HEK293T (cell line): Measurements from ENCODE around the gene NOL4L.

Source experiments
- CTCF ChIA-PET: fragments of 350-600 bp; formaldehyde crosslinking; extraction: SDS; loops from one replicate; lab custom pipeline; 2021; ENCODE audit warnings: antibody characterized with exemption, inconsistent platforms; lab: Yijun Ruan, JAX
- POLR2A ChIA-PET: fragments of 350-600 bp; formaldehyde crosslinking; extraction: SDS; loops from one replicate; lab custom pipeline; 2020; ENCODE audit warnings: antibody characterized with exemption, inconsistent platforms; lab: Yijun Ruan, JAX
- DNase-seq: peaks from one replicate; pipeline ENCODE4 v3.0.0; 2012; ENCODE audit warnings: mixed read lengths; ENCODE audit errors: extremely low spot score
- ARNT ChIP-seq: fragments of 450-650 bp; IDR thresholded peaks from 2 replicates; pipeline ENCODE4 v1.6.1; 2017; ENCODE audit warnings: mild to moderate bottlenecking
- BHLHE40 ChIP-seq: fragments of 450-650 bp; IDR thresholded peaks from 2 replicates; pipeline ENCODE4 v1.6.1; 2016; ENCODE audit warnings: mild to moderate bottlenecking, moderate library complexity, borderline replicate concordance
- CTBP1 ChIP-seq: fragments of 450-650 bp; IDR thresholded peaks from 2 replicates; pipeline ENCODE4 v1.6.1; 2016; ENCODE audit warnings: borderline replicate concordance
- ELF4 ChIP-seq: fragments of 450-650 bp; IDR thresholded peaks from 2 replicates; pipeline ENCODE4 v1.6.1; 2017; ENCODE audit warnings: antibody characterized with exemption
- FOXA1 ChIP-seq: fragments of 450-650 bp; IDR thresholded peaks from 2 replicates; pipeline ENCODE4 v1.6.1; 2016; ENCODE audit warnings: mild to moderate bottlenecking
- FOXK2 ChIP-seq: fragments of 450-650 bp; IDR thresholded peaks from 2 replicates; pipeline ENCODE4 v1.6.1; 2016; ENCODE audit warnings: mild to moderate bottlenecking
- FOXM1 ChIP-seq: fragments of 450-650 bp; IDR thresholded peaks from 2 replicates; pipeline ENCODE4 v1.6.1; 2017; ENCODE audit warnings: mild to moderate bottlenecking, borderline replicate concordance
- HDGF ChIP-seq: fragments of 450-650 bp; IDR thresholded peaks from 2 replicates; pipeline ENCODE4 v1.6.1; 2017; ENCODE audit warnings: antibody characterized with exemption, borderline replicate concordance
- L3MBTL2 ChIP-seq: fragments of 450-650 bp; conservative IDR thresholded peaks from 2 replicates; pipeline ENCODE4 v1.6.1; 2016; ENCODE audit warnings: mild to moderate bottlenecking
- LEF1 ChIP-seq: fragments of 450-650 bp; IDR thresholded peaks from 2 replicates; pipeline ENCODE4 v1.6.1; 2017; ENCODE audit warnings: mild to moderate bottlenecking, borderline replicate concordance
- NFRKB ChIP-seq: fragments of 450-650 bp; IDR thresholded peaks from 2 replicates; pipeline ENCODE4 v1.6.1; 2016; ENCODE audit warnings: mild to moderate bottlenecking, moderate library complexity
- PKNOX1 ChIP-seq: fragments of 450-650 bp; IDR thresholded peaks from 2 replicates; pipeline ENCODE4 v1.6.1; 2016
- SP1 ChIP-seq: fragments of 450-650 bp; IDR thresholded peaks from 2 replicates; pipeline ENCODE4 v1.6.1; 2017
- SUZ12 ChIP-seq: fragments of 450-650 bp; IDR thresholded peaks from 2 replicates; pipeline ENCODE4 v1.6.1; 2016; ENCODE audit warnings: mild to moderate bottlenecking
- TARDBP ChIP-seq: fragments of 450-650 bp; IDR thresholded peaks from 2 replicates; pipeline ENCODE4 v1.6.1; 2016
- ZNF384 ChIP-seq: fragments of 450-650 bp; IDR thresholded peaks from 2 replicates; pipeline ENCODE4 v1.6.1; 2016

NOL4L gene

GRCh38 chr20:32542259-32542615 is 42.9 kb downstream of the NOL4L start:
- no peak for TF ChIP-seq SP1
- no peak for TF ChIP-seq ZNF384
- TF ChIP-seq FOXA1: no peak
- no peak for TF ChIP-seq LEF1
- TF ChIP-seq L3MBTL2: no peak
- TF ChIP-seq BHLHE40: no peak
- TF ChIP-seq NFRKB: no peak
- TF ChIP-seq SUZ12: no peak
- TF ChIP-seq PKNOX1: no peak
- no peak for TF ChIP-seq FOXK2
- no peak for TF ChIP-seq FOXM1
- ChIA-PET POLR2A (no interaction called here), CTCF (no interaction called here)
- DNase-seq: no peak

GRCh38 chr20:32541323-32542258 is 43.5 kb downstream of the NOL4L start:
- ChIA-PET CTCF (no interaction called here), POLR2A (no interaction called here)
- no peak for DNase-seq
- TF ChIP-seq HDGF (no peak), FOXM1 (no peak), FOXA1 (no peak), BHLHE40 (no peak), CTBP1 (no peak), LEF1 (no peak), NFRKB (no peak), FOXK2 (no peak), ZNF384 (no peak), ARNT (no peak), PKNOX1 (no peak), SP1 (no peak), L3MBTL2 (no peak), ELF4 (no peak)

- DNase-seq: no peak
- CTCF ChIA-PET: interaction anchor here (0.6 to 0.7 kb wide), 2 partner anchors 49 to 118 kb away, joined by 3 to 5 read pairs; no protein-coding TSS in a partner anchor
- POLR2A ChIA-PET: no interaction called here
- no peak for TF ChIP-seq TARDBP
- no peak for TF ChIP-seq ARNT
- TF ChIP-seq HDGF: no peak
- no peak for TF ChIP-seq FOXK2
- no peak for TF ChIP-seq L3MBTL2
- no peak for TF ChIP-seq CTBP1
- no peak for TF ChIP-seq SUZ12
- no peak for TF ChIP-seq NFRKB
- no peak for TF ChIP-seq LEF1
- TF ChIP-seq ZNF384: no peak
- no peak for TF ChIP-seq BHLHE40
- no peak for TF ChIP-seq SP1
- no peak for TF ChIP-seq FOXA1
- no peak for TF ChIP-seq FOXM1
- no peak for TF ChIP-seq PKNOX1
Measured at GRCh38 chr20:32539817-32540675, 45.1 kb downstream of the NOL4L start.

GRCh38 chr20:32539026-32539816 is 45.9 kb downstream of the NOL4L start:
- TF ChIP-seq FOXM1 (no peak), L3MBTL2 (no peak), FOXK2 (no peak), ZNF384 (no peak), ELF4 (no peak)
- ChIA-PET POLR2A (interaction anchor here (0.8 kb wide), 1 partner anchor 8 kb away, joined by 3 read pairs; no protein-coding TSS in a partner anchor), CTCF (interaction anchor here (0.6 to 0.7 kb wide), 2 partner anchors 49 to 119 kb away, joined by 3 to 5 read pairs; no protein-coding TSS in a partner anchor)
- DNase-seq: no peak

GRCh38 chr20:32538526-32538939 is 46.6 kb downstream of the NOL4L start:
- TF ChIP-seq ZNF384: no peak
- TF ChIP-seq FOXA1: no peak
- TF ChIP-seq FOXK2: no peak
- TF ChIP-seq CTBP1: no peak
- no peak for TF ChIP-seq ELF4
- no peak for TF ChIP-seq L3MBTL2
- CTCF ChIA-PET: no interaction called here
- POLR2A ChIA-PET: interaction anchor here (0.8 kb wide), 1 partner anchor 9 kb away, joined by 3 read pairs; no protein-coding TSS in a partner anchor
- DNase-seq: no peak
